Subcutaneous abdominal adipose tissue (tissue), 5 donors: ENCODE data around the gene MCTP1.
"Not testable (repeated sequence)": the region's sequence is repeated elsewhere in the genome, so short reads cannot be mapped to it uniquely, and the experiment has no call there.

Experiments
- H3K27ac ChIP-seq: one replicate; pipeline ENCODE4 v1.7.0; 2013; ENCODE audit warnings: low read depth, mild to moderate bottlenecking, inconsistent platforms, low read length, moderate library complexity
- H3K27me3 ChIP-seq, 5 donors: one replicate each; pipeline ENCODE4 v1.7.0; 2013; ENCODE audit warnings: low read length in 5 of 5, inconsistent platforms in 1 of 5; ENCODE audit not compliant: control insufficient read depth in 5 of 5, insufficient read depth in 4 of 5
- H3K36me3 ChIP-seq, 5 donors: one replicate each; pipeline ENCODE4 v1.7.0; 2013; ENCODE audit warnings: low read length in 5 of 5; ENCODE audit not compliant: control insufficient read depth in 5 of 5, insufficient read depth in 5 of 5
- H3K4me1 ChIP-seq, 5 donors: one replicate each; pipeline ENCODE4 v1.7.0; 2013; ENCODE audit warnings: low read length in 5 of 5, mild to moderate bottlenecking in 3 of 5, moderate library complexity in 1 of 5; ENCODE audit not compliant: control insufficient read depth in 5 of 5, insufficient read depth in 5 of 5
- H3K4me3 ChIP-seq, 5 donors: one replicate each; pipeline ENCODE4 v1.7.0; 2013; ENCODE audit warnings: low read length in 5 of 5, low read depth in 1 of 5
- H3K9ac ChIP-seq, 5 donors: one replicate each; pipeline ENCODE4 v1.7.0; 2013; ENCODE audit warnings: low read length in 5 of 5, mild to moderate bottlenecking in 4 of 5, moderate library complexity in 3 of 5
- H3K9me3 ChIP-seq, 5 donors: one replicate each; pipeline ENCODE4 v1.7.0; 2013; ENCODE audit warnings: low read length in 5 of 5; ENCODE audit not compliant: control insufficient read depth in 5 of 5
- donor health status: healthy.
- donor health status: healthy.
- donor health status: healthy.
- donor health status: healthy.
- donor health status: healthy.

The MCTP1 gene

DNA sequence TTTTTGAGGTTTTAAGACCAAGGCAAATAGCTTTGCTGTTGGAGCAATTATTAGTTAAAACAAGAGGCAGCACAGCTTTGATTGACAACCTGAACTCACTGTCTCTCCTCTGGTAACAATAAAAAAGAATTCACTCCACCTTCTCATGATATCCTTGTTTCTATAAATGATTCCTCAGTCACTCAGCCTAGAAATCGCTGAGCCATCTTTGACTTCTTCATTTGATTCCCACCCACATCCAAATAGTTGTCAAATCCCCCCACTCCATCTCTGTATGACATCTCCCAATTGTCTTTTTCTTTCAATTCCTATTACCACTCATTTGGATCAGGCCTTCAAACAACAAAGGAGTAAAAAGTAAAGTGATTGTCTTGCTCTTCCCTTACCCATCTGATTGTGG, 266.4 kb downstream of the MCTP1 start:
- H3K4me1 ChIP-seq = peaks cover 0 to 5% (median 0%) of the 10 kb centered on the region in 5 donors
- no peak overlapping the region for H3K4me3 ChIP-seq
- peaks cover 0 to 5% (median 0%) of the 10 kb centered on the region in 5 donors for H3K9me3 ChIP-seq
- H3K27ac ChIP-seq = no peak overlapping the region
- peaks cover 0 to 9% (median 5%) of the 10 kb centered on the region in 5 donors for H3K36me3 ChIP-seq
- no peaks in the 10 kb centered on the region for H3K27me3 ChIP-seq
- H3K9ac ChIP-seq = no peak overlapping the region

DNA sequence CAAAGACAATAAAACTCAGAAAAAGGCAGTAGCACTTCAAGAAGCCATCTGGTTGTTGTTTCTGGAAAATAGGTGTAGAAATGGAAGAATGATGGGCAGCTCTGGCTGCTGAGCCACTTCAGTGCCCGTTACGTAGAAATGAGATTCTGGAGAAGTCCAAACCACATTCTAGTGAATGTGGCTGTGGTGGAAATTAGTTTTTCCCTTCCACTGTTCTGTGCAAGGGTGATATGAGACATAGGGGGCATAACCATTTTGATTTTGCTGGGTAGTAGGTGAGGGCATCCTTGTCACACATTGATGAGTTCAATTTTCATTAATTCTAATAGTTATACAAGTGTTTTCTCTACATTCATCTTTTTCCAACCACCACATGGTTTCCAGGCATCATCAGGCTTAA, 275.1 kb downstream of the MCTP1 start:
- Histone ChIP-seq H3K9me3 (peaks cover 0 to 7% (median 0%) of the 10 kb centered on the region in 5 donors), H3K9ac (no peak overlapping the region), H3K4me1 (no peaks in the 10 kb centered on the region), H3K36me3 (peaks cover 0 to 12% (median 0%) of the 10 kb centered on the region in 5 donors), H3K27ac (no peak overlapping the region), H3K27me3 (no peaks in the 10 kb centered on the region), H3K4me3 (no peak overlapping the region)

DNA sequence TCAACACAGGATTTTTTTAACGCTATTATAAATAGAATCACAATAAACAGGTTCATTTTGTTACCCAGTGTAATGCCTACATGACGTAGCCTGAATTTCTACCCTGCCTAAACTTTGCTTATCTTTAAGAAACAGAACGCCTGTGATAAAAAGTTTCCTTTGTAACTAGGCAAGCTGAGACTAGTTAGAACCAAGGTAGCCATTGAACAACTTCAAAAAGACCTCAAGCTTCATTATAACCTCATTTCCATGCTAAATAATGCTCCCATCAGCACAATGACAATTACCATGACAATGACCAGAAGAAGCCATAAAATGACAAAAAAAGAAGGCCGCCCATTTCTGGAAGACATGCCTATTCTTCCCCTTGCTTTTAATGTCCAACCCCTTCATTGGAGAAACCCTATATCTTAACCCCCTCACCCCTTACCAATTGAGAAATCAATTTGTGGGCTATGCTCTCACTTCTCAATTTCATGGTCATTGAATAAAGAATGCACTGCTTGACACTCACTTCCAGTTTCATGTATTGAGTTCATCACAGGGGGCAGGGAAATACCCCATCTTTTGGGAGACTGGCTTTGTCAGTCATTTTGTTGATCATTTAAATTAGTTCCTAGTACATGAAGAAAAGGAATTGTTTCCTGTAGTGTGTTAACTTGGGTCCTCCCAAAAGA, 276.8 kb downstream of the MCTP1 start:
- H3K4me3 ChIP-seq = no peak overlapping the region
- no peaks in the 10 kb centered on the region for H3K4me1 ChIP-seq
- no peak overlapping the region for H3K27ac ChIP-seq
- H3K9ac ChIP-seq = no peak overlapping the region
- H3K9me3 ChIP-seq = peaks cover 0 to 14% (median 6%) of the 10 kb centered on the region in 5 donors
- peaks cover 0 to 6% (median 0%) of the 10 kb centered on the region in 5 donors for H3K36me3 ChIP-seq
- H3K27me3 ChIP-seq = no peaks in the 10 kb centered on the region

DNA sequence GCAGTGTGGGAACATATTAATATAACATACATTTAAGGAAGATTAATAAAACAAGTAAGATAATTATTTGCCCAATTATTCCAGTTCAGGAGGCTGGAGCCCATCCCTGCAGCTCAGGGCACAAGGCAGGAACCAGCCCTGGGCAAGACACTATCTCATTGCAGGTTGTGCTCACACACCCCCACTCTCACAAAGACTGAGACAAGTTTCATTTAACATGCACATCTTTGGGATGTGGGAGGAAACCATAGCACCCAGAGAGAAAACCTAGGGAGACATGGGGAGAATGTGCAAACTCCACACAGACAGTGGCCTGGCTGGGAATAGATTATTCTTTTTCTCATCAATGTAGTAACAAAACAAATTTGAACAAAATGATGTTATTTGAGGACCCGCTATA, 279.1 kb downstream of the MCTP1 start:
- Histone ChIP-seq H3K9me3 (peaks cover 0 to 14% (median 6%) of the 10 kb centered on the region in 5 donors), H3K9ac (no peak overlapping the region), H3K4me1 (no peaks in the 10 kb centered on the region), H3K27me3 (no peaks in the 10 kb centered on the region), H3K4me3 (no peak overlapping the region), H3K36me3 (peaks cover 0 to 3% (median 3%) of the 10 kb centered on the region in 5 donors), H3K27ac (no peak overlapping the region)

DNA sequence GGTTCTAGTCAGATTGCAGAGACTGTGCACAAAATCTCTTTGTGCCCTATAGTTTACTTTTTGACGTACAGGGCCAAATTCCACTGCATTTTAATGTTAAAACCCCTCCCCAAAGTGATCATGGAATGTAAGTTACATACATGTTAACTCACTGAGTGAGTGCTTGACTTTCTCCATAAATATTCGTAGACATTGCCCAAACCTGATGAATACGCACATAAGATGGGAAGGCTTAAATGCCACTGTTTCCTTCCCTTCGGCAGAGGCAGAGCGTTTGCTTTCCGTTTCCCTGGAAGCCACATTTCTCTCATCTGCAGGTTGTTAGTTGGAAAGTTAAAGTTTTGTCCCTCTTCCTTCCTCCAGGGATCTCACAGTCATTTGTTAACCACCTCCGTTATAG, 286.2 kb downstream of the MCTP1 start:
- H3K36me3 ChIP-seq = peaks cover 0 to 3% (median 0%) of the 10 kb centered on the region in 5 donors
- H3K27ac ChIP-seq = no peak overlapping the region
- H3K4me1 ChIP-seq = no peaks in the 10 kb centered on the region

DNA sequence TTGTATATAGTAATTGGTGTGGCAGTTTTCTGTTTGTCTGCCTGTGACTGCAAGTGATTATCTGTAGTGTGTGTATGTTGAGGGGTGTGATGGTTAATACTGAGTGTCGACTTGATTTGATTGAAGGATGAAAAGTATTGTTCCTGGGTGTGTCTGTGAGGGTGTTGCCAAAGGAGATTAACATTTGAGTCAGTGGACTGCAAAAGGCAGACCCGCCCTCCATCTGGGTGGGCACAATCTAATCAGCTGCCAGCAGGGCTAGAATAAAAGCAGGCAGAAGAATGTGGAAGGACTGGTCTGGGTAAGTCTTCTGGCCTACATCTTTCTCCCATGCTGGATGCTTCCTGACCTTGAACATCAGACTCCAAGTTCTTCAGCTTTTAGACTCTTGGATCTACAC, 290.4 kb downstream of the MCTP1 start:
- not testable (repeated sequence) for H3K9ac ChIP-seq, H3K9me3 ChIP-seq, H3K27ac ChIP-seq, H3K4me3 ChIP-seq, H3K4me1 ChIP-seq, H3K27me3 ChIP-seq, H3K36me3 ChIP-seq

More for the DNA sequence above, 286.2 kb downstream of the MCTP1 start:
- no peak overlapping the region for H3K4me3 ChIP-seq
- H3K9ac ChIP-seq = no peak overlapping the region
- H3K9me3 ChIP-seq = peaks cover 0 to 3% (median 0%) of the 10 kb centered on the region in 5 donors
- no peaks in the 10 kb centered on the region for H3K27me3 ChIP-seq

DNA sequence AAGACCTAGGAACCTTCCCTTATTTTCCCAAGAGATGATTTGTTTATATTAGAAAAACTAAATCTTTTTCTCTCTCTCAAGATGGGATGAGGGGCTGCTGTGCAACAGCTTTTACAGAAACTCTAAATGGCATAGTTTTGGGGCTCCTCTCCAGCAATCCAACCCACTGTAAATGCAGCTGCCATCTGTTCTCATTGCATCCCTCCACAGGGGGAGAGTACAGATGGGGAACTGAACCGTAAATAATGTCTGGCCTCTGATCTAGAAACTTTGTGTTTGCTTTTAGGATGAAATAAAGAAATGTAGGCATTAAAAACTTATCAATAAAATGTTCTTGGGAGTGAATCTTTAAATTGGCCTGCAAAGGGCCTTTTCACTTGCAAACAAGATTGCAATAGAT, 291.4 kb downstream of the MCTP1 start:
- no peaks in the 10 kb centered on the region for H3K36me3 ChIP-seq
- no peak overlapping the region for H3K4me3 ChIP-seq
- H3K27me3 ChIP-seq = no peaks in the 10 kb centered on the region
- no peak overlapping the region for H3K9ac ChIP-seq
- no peak overlapping the region for H3K27ac ChIP-seq
- H3K4me1 ChIP-seq = no peaks in the 10 kb centered on the region
- H3K9me3 ChIP-seq = no peaks in the 10 kb centered on the region

DNA sequence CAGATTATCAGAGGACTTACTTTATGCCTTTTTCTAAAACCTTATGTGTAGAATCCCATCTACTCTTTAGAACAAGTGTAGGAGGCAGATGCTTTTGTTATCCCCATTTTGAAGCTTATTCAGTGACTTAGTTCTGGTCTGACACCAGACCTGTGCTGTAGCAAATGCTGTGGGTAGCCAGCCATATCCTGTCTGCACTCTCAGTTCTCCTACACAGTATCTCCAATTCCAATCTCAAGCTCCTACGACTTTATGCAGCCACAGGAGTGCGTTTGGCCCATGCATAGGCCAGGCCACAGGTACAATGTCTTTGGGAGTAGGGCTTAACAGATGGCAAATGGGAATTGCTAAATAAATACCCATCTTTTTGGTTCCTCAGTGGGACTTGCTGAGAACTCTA, 292.6 kb downstream of the MCTP1 start:
- no peak overlapping the region for H3K4me3 ChIP-seq
- no peaks in the 10 kb centered on the region for H3K9me3 ChIP-seq
- no peak overlapping the region for H3K27ac ChIP-seq
- H3K36me3 ChIP-seq = no peaks in the 10 kb centered on the region
- H3K9ac ChIP-seq = no peak overlapping the region
- H3K4me1 ChIP-seq = no peaks in the 10 kb centered on the region
- no peaks in the 10 kb centered on the region for H3K27me3 ChIP-seq

DNA sequence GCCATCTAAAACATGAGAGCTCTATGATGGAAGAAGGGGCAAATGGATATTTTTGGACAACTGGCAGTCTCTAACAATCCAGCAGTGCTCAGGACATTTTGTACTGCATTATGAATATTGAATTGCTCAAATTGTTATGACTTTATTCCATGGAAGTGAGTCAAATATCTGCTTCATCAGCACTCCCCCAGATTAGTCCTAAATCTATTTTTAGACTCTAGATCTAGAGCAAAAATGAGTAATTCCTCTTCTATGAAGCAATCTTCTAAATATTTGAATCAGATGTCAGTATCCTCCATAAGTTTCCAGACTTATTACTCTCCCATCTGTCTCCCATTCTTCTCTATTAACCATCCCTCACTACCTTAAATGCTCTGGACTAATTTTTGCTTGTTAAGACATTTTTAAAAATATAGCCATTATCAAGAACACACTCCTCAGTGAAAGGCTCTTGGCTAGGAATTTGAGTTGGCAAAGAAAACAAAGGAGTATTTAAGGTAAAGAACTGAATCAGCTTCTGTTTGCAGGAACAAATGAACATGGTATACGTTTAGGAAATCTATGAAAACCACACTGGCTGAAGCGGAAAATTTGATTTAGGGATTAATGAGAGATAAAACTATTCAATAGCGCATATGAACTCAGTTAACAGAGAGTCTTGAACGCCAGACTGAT, 300.9 kb downstream of the MCTP1 start:
- Histone ChIP-seq H3K4me3 (no peak overlapping the region), H3K27me3 (no peaks in the 10 kb centered on the region), H3K4me1 (no peaks in the 10 kb centered on the region), H3K36me3 (no peaks in the 10 kb centered on the region), H3K27ac (no peak overlapping the region), H3K9me3 (no peaks in the 10 kb centered on the region), H3K9ac (no peak overlapping the region)

DNA sequence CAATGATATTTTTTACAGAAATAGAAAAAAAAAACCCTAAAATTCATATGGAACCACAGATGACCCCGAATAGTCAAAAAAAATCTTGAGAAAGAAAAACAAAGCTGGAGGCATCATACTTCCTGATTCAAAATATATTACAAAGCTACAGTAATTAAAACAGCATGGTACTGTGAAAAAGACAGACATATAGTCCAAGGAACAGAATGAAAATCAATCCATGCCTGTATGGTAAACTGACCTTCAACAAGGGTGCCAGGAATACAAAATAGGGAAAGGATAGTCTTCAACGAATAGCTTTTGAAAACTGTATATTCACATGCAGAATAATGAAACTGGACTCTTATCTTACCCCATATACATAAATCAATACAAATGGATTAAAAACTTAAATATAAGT, 307.5 kb downstream of the MCTP1 start:
- H3K4me1 ChIP-seq = no peaks in the 10 kb centered on the region

More for the DNA sequence above, 307.5 kb downstream of the MCTP1 start:
- Histone ChIP-seq H3K4me3 (no peak overlapping the region), H3K36me3 (no peaks in the 10 kb centered on the region), H3K9me3 (peaks cover 3 to 21% (median 6%) of the 10 kb centered on the region in 5 donors), H3K27ac (no peak overlapping the region), H3K9ac (no peak overlapping the region), H3K27me3 (no peaks in the 10 kb centered on the region)
